Body of pancreas (tissue), 4 donors: ENCODE measurements around the gene G6PC1. TPM values are rescaled to one million over a fixed set of nuclear protein-coding genes. Genes with fewer than 3 reads are reported as not detected.
"Not testable (repeated sequence)": the region's sequence is repeated elsewhere in the genome, so short reads cannot be mapped to it uniquely, and the experiment has no call there.

Experiments
- ATAC-seq: fragments of 150-250 bp; one replicate; pipeline ENCODE4 v1.9.1; 2016
- DNase-seq, 4 donors: peaks; one replicate each; pipeline ENCODE4 v3.0.0-alpha.2; 2019
- H3K27ac ChIP-seq, 4 donors: fragments of 200-600 bp; sonication (generic); 1 replicate in 3 of 4; 2 replicates in 1 of 4; pipeline versions ENCODE4 v1.5.1 to v1.6.1; 2016 to 2019; ENCODE audit warnings: mild to moderate bottlenecking in 1 of 4, mixed read lengths in 1 of 4, moderate library complexity in 1 of 4
- H3K27me3 ChIP-seq, 2 donors: fragments of 200-600 bp; sonication (generic); one replicate each; pipeline ENCODE4 v1.6.0; 2016; ENCODE audit warnings: mild to moderate bottlenecking in 1 of 2
- H3K36me3 ChIP-seq, 2 donors: fragments of 200-600 bp; sonication (generic); replicated peaks in 1 of 2; 2 replicates each; pipeline ENCODE4 v1.5.1; 2016; ENCODE audit warnings: low read depth in 2 of 2; ENCODE audit not compliant: insufficient read depth in 1 of 2
- H3K4me1 ChIP-seq: fragments of 200-600 bp; sonication (generic); one replicate; pipeline ENCODE4 v1.6.0; 2016
- H3K4me3 ChIP-seq, 2 donors: fragments of 200-600 bp; sonication (generic); 1 replicate in 1 of 2; 2 replicates in 1 of 2; pipeline ENCODE4 v1.5.1; 2016 to 2019
- H3K9me3 ChIP-seq, 3 donors: fragments of 200-600 bp; sonication (generic); 1 replicate in 2 of 3; 2 replicates in 1 of 3; pipeline ENCODE4 v1.5.1; 2016
- CTCF ChIP-seq, 7 experiments: fragments of 450-650 bp in 4 of 7; fragments of 200-600 bp in 3 of 7; sonication (generic) in 3 of 7; IDR thresholded peaks; one replicate each; pipeline ENCODE4 v1.5.1; 2016 to 2019; ENCODE audit warnings: antibody characterized with exemption in 7 of 7
- POLR2A ChIP-seq, 3 donors: fragments of 450-650 bp; IDR thresholded peaks; one replicate each; pipeline ENCODE4 v1.6.1; 2016; ENCODE audit warnings: antibody characterized with exemption in 3 of 3, mild to moderate bottlenecking in 2 of 3
- WGBS, 2 donors: methylation state at CpG; one replicate each; pipeline ENCODE4 v1.1.5; 2017; 5-methylcytosine and 5-hydroxymethylcytosine counted together
- intact Hi-C: fragments of 100-400 bp; cut with DNase I; formaldehyde crosslinking; loops from one replicate; pipeline ENCODE4 v1.15.1; 2023
- total RNA-seq, 2 donors: library from RNA; depleted of rRNA; stranded (reverse); fragments of >200 nt; gene quantifications; one replicate each; pipeline ENCODE4 v1.1.0, GENCODE V29; 2016

The G6PC1 gene
- total RNA-seq, 2 donors from 2014 or later, result 2.6 TPM; not detected in 1

GRCh38 chr17:42917236-42917603, 16.6 kb downstream of the G6PC1 start:
- H3K9me3 ChIP-seq, result no peaks in the 10 kb centered on the region
- intact Hi-C loops, result no loop called here
- H3K27ac ChIP-seq, result peak overlapping the region in 3 of 4 donors; percentile 32 to 78 (median 48)
- no peaks in the 10 kb centered on the region for H3K36me3 ChIP-seq
- no peak overlapping the region for H3K4me3 ChIP-seq
- H3K4me1 ChIP-seq, result peaks cover 57% of the 10 kb centered on the region
- H3K27me3 ChIP-seq, result no peaks in the 10 kb centered on the region
- 35 to 47% methylated on average over 6 to 8 of the region's 8 CpGs for WGBS, 2 donors
- ATAC-seq, result peak; percentile 61
- DNase-seq, result no peak
- no peak for TF ChIP-seq CTCF (IDR thresholded peaks at IDR 0.05)
- TF ChIP-seq POLR2A (IDR thresholded peaks at IDR 0.05), result no peak

GRCh38 chr17:42918902-42919521, 18.4 kb downstream of the G6PC1 start:
- intact Hi-C loops, result no loop called here
- Histone ChIP-seq H3K27ac (peak overlapping the region; percentile 48 to 78 (median 64)), H3K27me3 (no peaks in the 10 kb centered on the region), H3K9me3 (no peaks in the 10 kb centered on the region), H3K36me3 (no peaks in the 10 kb centered on the region), H3K4me3 (no peak overlapping the region), H3K4me1 (peaks cover 53% of the 10 kb centered on the region)
- TF ChIP-seq CTCF (IDR thresholded peaks at IDR 0.05) (no peak), POLR2A (IDR thresholded peaks at IDR 0.05) (no peak)
- WGBS, 2 donors, result 11 to 18% methylated on average over 3 of the region's 3 CpGs
- ATAC-seq, result peak; percentile 62
- peak; percentile 29 to 74 (median 58) for DNase-seq

- intact Hi-C loops, DNase-seq, H3K36me3 ChIP-seq, ATAC-seq, H3K4me3 ChIP-seq, H3K27me3 ChIP-seq, H3K9me3 ChIP-seq: not testable (repeated sequence)
- Histone ChIP-seq H3K27ac (peak overlapping the region; percentile 16 to 78 (median 64)), H3K4me1 (peaks cover 47% of the 10 kb centered on the region)
- WGBS, 2 donors, result 66 to 68% methylated on average over 10 of the region's 10 CpGs
Measured at GRCh38 chr17:42919522-42920077, 19.0 kb downstream of the G6PC1 start.

- TF ChIP-seq CTCF (IDR thresholded peaks at IDR 0.05), result no peak
- TF ChIP-seq POLR2A (IDR thresholded peaks at IDR 0.05), result no peak
- Histone ChIP-seq H3K4me1 (peaks cover 46% of the 10 kb centered on the region), H3K4me3 (no peak overlapping the region), H3K9me3 (no peaks in the 10 kb centered on the region), H3K27me3 (no peaks in the 10 kb centered on the region), H3K27ac (peak overlapping the region in 3 of 4 donors; percentile 51 to 68 (median 59)), H3K36me3 (no peaks in the 10 kb centered on the region)
- ATAC-seq, result no peak
- peak in 2 of 4 donors; percentile 19 to 21 for DNase-seq
- intact Hi-C loops, result no loop called here
- whole genome bisulfite sequencing, 2 donors, result 65 to 67% methylated on average over 9 to 10 of the region's 10 CpGs
Measured at GRCh38 chr17:42920106-42920900, 19.7 kb downstream of the G6PC1 start.

GRCh38 chr17:42920922-42921321, 20.3 kb downstream of the G6PC1 start:
- no peaks in the 10 kb centered on the region for H3K27me3 ChIP-seq
- peak; percentile 70 for ATAC-seq
- WGBS, 2 donors, result 7 to 16% methylated on average over 3 of the region's 3 CpGs

More at GRCh38 chr17:42920922-42921321, 20.3 kb downstream of the G6PC1 start:
- no peaks in the 10 kb centered on the region for H3K9me3 ChIP-seq
- no peak overlapping the region for H3K4me3 ChIP-seq
- peaks cover 46% of the 10 kb centered on the region for H3K4me1 ChIP-seq
- DNase-seq, result peak; percentile 45 to 60 (median 53)
- H3K36me3 ChIP-seq, result no peaks in the 10 kb centered on the region
- intact Hi-C loops, result no loop called here
- TF ChIP-seq CTCF (IDR thresholded peaks at IDR 0.05) (no peak), POLR2A (IDR thresholded peaks at IDR 0.05) (no peak)
- peak overlapping the region in 3 of 4 donors; percentile 51 to 68 (median 59) for H3K27ac ChIP-seq
